MM.1S (cell line): ENCODE measurements around the gene NPEPL1.

ENCODE experiments used
- EZH2 ChIP-seq: fragments of 300-600 bp; sonication (generic); optimal IDR thresholded peaks from 2 replicates; pipeline ENCODE3; 2017; ENCODE audit warnings: low read depth, mild to moderate bottlenecking, antibody characterized with exemption, low read length, mixed read lengths
- EZH2phosphoT487 ChIP-seq: fragments of 300-600 bp; sonication (generic); IDR thresholded peaks from 2 replicates; pipeline ENCODE4 v1.6.1; 2018; ENCODE audit warnings: antibody characterized with exemption, low read length
- TF ChIP-seq, protein P1 (sequence below): fragments of 300-600 bp; sonication (generic); IDR thresholded peaks from 2 replicates; pipeline ENCODE4 v1.5.1; 2016; ENCODE audit warnings: antibody characterized with exemption, low read length, mixed read lengths

DNA sequence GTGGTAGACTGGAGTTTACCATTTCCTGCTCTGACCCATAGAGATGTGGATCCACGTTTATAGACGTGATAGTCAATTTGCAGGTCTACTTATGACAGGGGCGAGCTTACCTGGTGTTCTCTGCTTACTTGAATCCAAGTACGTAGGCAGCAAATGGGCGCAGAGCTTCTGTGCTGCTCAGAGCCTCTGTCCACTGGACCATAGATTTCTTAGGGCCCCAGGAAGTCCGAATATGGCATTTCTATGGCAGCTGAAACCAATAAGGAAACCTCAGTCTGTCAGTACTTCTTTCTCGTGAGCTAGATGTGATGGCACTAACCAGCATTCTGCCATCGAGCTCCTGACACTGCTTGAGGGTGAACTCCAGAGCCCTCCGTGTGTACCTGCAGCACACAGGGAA is 19.5 kb upstream of the NPEPL1 start:
- TF ChIP-seq, protein P1, sequence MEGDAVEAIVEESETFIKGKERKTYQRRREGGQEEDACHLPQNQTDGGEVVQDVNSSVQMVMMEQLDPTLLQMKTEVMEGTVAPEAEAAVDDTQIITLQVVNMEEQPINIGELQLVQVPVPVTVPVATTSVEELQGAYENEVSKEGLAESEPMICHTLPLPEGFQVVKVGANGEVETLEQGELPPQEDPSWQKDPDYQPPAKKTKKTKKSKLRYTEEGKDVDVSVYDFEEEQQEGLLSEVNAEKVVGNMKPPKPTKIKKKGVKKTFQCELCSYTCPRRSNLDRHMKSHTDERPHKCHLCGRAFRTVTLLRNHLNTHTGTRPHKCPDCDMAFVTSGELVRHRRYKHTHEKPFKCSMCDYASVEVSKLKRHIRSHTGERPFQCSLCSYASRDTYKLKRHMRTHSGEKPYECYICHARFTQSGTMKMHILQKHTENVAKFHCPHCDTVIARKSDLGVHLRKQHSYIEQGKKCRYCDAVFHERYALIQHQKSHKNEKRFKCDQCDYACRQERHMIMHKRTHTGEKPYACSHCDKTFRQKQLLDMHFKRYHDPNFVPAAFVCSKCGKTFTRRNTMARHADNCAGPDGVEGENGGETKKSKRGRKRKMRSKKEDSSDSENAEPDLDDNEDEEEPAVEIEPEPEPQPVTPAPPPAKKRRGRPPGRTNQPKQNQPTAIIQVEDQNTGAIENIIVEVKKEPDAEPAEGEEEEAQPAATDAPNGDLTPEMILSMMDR: no peak
- no peak for TF ChIP-seq EZH2
- TF ChIP-seq EZH2phosphoT487: no peak
